ENCODE data around the gene GAGE10.

- TF ChIP-seq ZBTB49 (CRISPR knock-in tag; IDR thresholded peaks at IDR 0.05; ENCODE audit: borderline replicate concordance) (no peak), CTCF (IDR thresholded peaks at IDR 0.05 in 2 of 3, conservative IDR thresholded peaks at IDR 0.05 in 1 of 3; ENCODE audit: insufficient read depth in 2 of 3, low read depth in 1 of 3, low read length in 3 of 3) (no peak), DMBX1 (CRISPR knock-in tag; IDR thresholded peaks at IDR 0.05; ENCODE audit: borderline replicate concordance) (no peak), GATAD2A (IDR thresholded peaks at IDR 0.05) (no peak), SAP30 (IDR thresholded peaks at IDR 0.05; ENCODE audit: borderline replicate concordance, insufficient read depth, low read depth, low read length, poor library complexity, severe bottlenecking) (no peak), MCM7 (IDR thresholded peaks at IDR 0.05) (no peak), CBX8 (IDR thresholded peaks at IDR 0.05; ENCODE audit: borderline replicate concordance, extremely low read depth, low read depth, low read length, poor library complexity, severe bottlenecking) (no peak), MCM3 (IDR thresholded peaks at IDR 0.05) (no peak), REST (IDR thresholded peaks at IDR 0.05; ENCODE audit: borderline replicate concordance) (no peak), REST (CRISPR knock-in tag; IDR thresholded peaks at IDR 0.05; ENCODE audit: low read depth) (no peak), NR3C1 (CRISPR knock-in tag; IDR thresholded peaks at IDR 0.05) (no peak), HINFP (tag; conservative IDR thresholded peaks at IDR 0.05; ENCODE audit: low read depth) (no peak), IRF9 (tag; IDR thresholded peaks at IDR 0.05) (no peak), ZBTB7A (IDR thresholded peaks at IDR 0.05; ENCODE audit: borderline replicate concordance, control insufficient read depth, low read depth, low read length) (no peak)
Observed at GRCh38 chrX:49277535-49277830, 26.0 kb upstream of the GAGE10 start.
